Measurements from ENCODE around the gene GARIN5B. TPM values are rescaled to one million over a fixed set of nuclear protein-coding genes. Genes with fewer than 3 reads are reported as not detected.
A peak's percentile ranks its signal among the peaks of the same experiment; 100 is the strongest.

The GARIN5B gene
- total RNA-seq, 1 experiment from 2014 or later, result not detected

DNA sequence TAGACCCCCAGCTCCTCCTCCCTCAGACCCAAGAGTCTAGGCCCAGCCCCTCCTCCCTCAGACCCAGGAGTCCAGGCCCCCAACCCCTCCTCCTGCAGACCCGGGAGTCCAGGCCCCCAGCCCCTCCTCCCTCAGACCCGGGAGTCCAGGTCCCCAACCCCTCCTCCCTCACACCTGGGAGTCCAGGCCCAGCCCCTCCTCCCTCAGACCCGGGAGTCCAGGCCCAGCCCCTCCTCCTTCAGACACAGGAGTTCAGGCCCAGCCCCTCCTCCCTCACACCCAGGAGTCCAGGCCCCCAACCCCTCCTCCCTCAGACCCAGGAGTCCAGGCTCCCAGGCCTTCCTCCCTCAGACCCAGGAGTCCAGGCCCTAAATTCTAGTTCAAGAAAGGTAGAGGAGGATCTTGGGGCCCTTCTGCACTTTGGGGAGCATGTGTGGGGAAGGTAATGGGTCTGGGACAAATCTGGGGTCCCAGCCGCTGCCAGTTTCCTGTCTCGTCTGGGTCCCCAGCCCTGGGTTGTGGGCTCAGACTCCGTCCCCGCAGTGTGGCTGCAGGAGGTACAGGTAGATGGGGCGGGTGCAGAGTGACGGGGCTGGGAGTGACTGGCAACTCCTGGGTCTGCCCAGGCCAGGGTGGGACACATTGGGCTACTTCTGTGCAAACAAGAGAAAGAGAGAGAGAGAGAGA lies 10.4 kb upstream of the GARIN5B start:
- in situ Hi-C loops (cut with HindIII; ENCODE audit: low sequenced_read_pairs), result no loop called here
- DNase-seq (ENCODE audit: low spot score), result no peak

DNA sequence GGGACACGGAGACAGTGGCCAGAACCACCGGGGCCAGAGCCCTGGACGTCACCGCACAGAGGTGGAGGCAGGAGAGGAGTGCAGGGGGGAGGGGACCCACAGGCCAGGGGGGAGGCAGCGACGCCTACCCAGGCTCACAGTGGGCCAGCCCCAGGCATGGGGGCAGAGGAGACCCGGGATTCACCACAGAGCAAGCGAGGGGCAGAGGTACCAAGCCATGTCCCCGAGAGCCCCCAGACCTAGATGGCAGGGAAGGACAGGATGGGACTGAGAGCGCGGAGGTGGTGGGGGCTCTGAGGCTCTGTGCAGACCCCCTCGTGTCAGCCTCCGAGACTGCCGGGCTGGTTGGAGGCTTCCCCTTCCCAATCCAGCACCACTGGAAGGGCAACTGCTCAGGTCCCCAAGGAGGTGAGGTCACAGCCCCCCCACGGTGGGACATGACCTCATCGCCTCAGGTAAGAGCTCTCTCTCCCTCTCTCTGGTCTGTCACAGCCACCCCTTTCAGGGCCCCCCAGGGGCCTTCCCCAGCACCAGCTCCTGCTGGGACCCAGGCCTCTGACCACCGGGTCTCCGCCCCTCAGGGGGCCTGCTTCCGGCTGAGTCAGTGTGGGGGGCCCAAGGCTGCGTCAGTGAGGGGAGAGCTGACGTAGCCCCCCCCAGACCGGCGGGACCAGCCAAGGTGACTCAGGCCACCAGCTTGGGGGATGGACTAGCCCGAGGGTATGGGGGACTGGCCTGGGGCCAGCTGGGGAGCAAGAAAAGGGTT lies 9.4 kb upstream of the GARIN5B start:
- DNase-seq (ENCODE audit: low spot score), result no peak
- in situ Hi-C loops (cut with HindIII; ENCODE audit: low sequenced_read_pairs), result no loop called here

DNA sequence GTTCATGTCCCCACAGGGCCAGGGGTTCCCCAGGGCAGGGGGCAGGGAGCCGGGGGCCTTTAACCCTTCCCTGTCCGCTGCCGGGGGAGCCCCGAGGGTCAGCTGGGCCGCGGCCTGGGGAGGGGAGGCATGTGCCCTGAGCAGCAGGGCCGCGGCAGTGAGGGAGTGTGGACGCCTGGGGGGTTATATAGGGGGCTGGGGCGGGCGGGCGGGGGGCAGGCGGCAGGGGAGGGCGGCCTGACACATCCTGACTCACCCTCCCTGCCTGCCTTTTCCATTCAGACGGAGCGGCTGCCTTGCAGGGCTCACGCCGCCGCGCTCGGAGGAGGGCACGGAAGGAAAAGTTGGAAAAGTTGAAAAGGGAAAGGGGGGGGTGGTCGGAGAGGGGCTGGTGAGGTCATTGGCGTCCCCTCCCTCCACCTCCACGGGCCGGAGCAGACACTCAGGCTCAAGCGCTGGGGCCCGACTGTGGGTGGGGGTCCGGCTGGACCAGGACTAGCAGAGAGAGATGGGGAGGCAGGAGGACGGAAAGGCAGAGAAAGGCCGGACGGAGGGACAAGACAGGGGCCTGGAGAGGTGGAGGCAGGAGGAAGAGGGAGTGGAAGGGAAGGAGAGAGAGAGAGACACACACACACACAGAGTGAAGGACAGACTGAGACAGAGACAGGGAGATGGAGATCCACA lies 7.4 kb upstream of the GARIN5B start, which contains the start of gene IL11:
Gene IL11, minus strand, starts transcription at position 159 of the 684 bp plus-strand sequence. Its CDS starts 153 bp downstream, at position 6.
- in situ Hi-C loops (cut with HindIII; ENCODE audit: low sequenced_read_pairs), result no loop called here

DNA sequence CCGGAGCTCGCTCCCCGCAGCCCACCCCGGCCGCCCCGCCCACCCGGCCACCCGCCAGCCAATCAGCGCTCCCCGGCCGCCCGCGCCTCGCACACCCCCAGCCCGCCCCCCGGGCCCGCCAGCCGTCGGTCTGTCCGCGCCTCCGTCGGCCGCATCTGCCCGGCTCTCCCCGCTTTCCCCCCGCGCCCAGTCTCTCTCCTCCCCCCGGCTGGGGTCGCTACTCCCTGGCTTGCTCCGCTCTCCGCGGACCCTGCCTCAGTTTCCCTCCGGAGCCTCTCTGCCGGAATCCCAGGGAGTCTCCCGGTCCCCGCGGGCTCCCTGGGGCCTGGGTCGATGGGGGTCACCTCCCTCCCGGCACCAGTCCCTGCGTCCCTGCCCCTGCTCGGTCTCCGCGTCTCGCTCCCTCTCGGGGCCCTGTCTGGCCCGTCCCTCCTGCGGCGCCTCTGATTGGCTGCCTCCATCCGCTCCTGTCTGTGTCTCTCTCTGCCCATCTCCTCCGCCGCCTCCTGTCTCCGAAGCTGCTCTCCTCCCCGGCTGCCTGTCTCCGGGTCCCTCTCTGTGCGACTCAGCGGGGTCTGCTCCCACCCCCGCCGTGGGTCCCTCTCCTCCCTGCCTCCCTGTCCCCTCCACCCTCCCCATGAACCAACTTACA lies 6.7 kb upstream of the GARIN5B start:
- peak; percentile 38 for DNase-seq (ENCODE audit: low spot score)
- in situ Hi-C loops (cut with HindIII; ENCODE audit: low sequenced_read_pairs), result no loop called here

More for the DNA sequence above, 7.4 kb upstream of the GARIN5B start, which contains the start of gene IL11:
- no peak for DNase-seq (ENCODE audit: low spot score)

DNA sequence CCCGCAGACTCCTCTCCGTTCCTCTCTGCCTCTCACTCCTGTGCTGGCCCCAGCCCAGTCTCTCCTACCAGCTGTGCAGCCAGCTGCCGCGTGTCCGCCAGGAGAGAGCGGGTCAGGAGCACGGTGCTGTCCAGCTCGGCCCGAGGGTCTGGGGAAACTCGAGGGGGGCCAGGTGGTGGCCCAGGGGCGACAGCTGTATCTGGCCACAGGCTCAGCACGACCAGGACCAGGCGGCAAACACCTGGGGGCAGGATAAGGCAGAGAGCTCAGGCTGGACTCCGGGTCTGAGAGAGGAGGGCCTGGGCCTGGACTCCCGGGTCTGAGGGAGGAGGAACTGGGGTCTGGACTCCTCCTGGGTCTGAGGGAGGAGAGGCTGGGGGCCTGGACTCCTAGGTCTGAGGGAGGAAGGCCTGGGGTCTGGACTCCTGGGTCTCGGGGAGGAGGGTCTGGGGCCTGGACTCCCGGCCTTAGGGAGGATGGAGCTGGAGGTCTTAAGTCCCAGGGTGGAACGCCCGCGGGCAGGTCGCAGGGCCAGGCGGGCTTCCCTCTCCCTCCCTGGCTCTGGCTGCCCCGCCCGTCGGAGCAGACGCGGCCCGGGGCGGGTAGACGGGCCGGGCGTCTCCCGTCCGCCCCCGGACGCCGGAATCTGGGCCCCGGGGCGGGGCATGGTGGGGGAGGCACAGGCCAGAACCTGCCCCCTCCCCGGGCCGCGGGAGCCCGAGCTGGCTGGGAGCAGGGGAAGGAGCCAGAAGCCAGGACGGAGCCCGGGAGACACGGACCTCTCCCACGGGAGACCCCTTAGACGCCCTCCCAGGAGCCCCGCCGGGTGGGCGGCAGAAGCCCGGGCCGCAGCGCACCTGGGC lies 5.9 kb upstream of the GARIN5B start:
- no peak for DNase-seq (ENCODE audit: low spot score)
- in situ Hi-C loops (cut with HindIII; ENCODE audit: low sequenced_read_pairs), result no loop called here

DNA sequence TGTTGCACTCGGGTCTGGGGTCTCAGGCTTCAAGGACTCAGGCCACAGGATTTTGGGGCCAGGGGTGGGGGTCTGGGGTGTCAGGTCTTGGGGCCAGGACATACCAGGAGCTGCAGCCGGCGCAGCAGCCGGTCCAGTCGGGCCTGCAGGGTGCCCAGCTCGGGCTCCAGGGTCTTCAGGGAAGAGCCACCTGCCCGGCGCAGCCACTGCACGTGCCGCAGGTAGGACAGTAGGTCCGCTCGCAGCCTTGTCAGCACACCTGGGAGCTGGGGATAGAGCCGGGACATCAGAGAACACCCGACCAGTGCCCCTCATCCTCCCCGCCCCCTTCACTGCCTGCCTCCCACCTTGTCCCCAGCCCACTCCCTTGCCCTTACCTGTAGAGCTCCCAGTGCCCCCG lies 5.0 kb upstream of the GARIN5B start:
- in situ Hi-C loops (cut with HindIII; ENCODE audit: low sequenced_read_pairs), result no loop called here
- no peak for DNase-seq (ENCODE audit: low spot score)

DNA sequence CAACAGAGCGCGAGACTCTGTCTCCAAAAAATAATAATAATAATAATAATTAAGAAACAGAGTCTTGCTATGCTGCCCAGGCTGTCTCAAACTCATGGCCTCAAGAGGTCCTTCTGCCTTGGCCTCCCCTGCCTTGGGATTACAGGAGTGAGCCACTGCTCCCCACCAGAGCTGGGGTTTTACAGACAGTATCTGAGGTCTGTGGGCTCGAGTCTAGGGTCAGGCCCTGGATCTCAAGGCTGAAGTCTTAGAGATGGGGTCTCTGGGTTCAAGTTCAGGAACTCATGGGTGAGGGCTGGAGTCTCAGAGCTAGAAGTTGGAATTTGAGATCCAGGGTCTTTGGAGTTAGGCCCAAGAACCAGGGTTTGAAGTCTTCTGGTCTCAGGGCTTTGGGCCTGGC lies 3.7 kb upstream of the GARIN5B start:
- no peak for DNase-seq (ENCODE audit: low spot score)
- in situ Hi-C loops (cut with HindIII; ENCODE audit: low sequenced_read_pairs), result no loop called here

DNA sequence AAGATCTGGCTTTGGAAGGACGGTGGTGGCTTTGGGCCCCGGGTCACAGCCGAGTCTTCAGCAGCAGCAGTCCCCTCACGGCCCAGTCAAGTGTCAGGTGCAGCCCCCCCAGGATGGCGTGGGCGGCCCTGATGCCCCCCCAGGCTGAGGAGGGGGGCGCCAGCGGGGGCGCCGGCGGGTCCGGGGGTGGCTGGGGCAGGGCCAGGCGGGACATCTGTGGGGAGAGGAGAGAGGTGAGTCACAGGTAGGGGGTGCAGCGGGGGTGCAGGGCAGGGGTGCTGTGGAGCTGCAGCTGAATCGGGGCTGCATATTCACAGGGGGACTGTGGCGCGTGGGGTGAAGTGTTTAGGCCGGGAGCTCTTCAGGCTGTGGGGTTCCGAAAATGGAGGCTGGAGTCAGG lies 2.9 kb upstream of the GARIN5B start:
- in situ Hi-C loops (cut with HindIII; ENCODE audit: low sequenced_read_pairs), result no loop called here

DNA sequence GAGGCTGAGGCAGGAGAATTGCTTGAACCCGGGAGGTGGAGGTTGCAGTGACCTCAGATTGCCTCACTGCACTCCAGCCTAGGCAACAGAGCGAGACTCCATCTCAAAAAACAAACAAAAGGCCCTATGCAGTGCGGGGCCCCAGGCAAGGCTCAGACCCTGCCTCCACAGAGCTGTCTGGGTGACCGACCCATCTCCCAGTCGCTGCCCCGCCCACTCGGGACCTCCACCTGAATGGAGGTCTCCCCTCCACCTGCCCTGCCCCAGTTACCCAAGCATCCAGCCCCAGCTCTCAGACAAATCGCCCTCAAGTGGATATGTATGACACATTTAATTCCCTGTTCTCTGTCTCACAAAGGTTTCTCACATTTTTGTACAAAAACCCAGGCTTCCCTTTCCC lies 2.2 kb upstream of the GARIN5B start:
- in situ Hi-C loops (cut with HindIII; ENCODE audit: low sequenced_read_pairs), result no loop called here
- no peak for DNase-seq (ENCODE audit: low spot score)

More for the DNA sequence above, 2.9 kb upstream of the GARIN5B start:
- DNase-seq (ENCODE audit: low spot score), result no peak

DNA sequence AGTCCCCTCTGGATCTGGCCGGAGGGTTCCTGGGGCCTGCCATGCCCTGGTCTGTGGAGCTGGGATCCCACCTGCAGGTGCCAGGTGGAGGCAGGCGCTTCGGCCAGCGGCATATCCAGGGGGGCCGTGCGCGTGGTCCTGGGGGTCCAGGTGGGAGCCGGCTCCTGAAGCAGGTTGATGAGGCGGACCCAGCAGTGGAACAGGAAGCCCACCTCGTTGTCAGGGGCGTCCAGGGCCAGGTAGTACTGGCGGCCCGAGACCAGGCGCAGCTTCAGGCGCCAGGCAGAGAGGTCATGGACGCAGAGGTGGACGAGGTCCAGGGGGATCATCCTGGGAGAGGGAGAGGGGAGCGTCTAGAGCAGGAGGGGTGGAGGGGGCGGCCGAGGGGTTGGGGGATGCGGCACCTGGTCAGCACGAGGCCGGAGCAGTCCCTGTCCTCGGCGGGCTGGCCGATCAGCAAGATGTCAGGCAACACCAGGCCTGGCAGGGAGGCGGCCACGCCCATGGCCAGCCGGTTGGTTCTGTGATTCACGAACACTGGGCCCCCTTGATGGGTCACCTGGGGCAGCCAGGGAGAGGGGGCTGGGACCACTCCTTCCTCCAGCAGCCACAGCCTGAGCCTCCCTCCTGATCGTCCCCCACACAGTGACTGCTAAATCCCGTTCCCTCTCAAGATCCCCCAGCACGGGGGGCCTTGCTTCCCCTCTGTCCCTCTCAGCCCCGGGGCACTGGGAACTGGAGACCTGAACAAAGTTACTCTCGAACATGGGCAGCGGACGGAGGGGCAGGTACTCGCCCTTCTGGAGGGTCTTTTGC lies 678 bp downstream of the GARIN5B start:
- in situ Hi-C loops (cut with HindIII; ENCODE audit: low sequenced_read_pairs), result no loop called here
- DNase-seq (ENCODE audit: low spot score), result no peak

DNA sequence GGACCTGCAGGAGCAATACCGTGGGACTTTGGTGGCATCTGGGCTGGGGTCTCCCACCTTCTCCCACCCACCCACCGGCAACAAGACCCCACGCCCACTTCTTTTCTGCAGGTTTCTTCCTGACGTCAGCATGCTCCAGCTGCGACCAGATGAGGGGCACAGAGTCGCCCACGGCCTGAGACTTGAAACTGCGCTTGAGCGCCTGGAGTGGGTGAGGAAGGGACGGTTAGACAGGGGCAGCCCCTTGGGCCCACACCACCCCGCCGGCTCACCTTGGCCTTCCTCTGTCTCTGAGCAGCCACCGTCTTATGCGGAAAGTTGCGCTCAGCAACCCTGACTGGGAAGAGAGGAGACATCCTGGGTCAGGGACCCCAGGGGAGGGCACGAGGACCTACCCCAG lies 2.2 kb downstream of the GARIN5B start:
- in situ Hi-C loops (cut with HindIII; ENCODE audit: low sequenced_read_pairs), result no loop called here
- DNase-seq (ENCODE audit: low spot score), result no peak

DNA sequence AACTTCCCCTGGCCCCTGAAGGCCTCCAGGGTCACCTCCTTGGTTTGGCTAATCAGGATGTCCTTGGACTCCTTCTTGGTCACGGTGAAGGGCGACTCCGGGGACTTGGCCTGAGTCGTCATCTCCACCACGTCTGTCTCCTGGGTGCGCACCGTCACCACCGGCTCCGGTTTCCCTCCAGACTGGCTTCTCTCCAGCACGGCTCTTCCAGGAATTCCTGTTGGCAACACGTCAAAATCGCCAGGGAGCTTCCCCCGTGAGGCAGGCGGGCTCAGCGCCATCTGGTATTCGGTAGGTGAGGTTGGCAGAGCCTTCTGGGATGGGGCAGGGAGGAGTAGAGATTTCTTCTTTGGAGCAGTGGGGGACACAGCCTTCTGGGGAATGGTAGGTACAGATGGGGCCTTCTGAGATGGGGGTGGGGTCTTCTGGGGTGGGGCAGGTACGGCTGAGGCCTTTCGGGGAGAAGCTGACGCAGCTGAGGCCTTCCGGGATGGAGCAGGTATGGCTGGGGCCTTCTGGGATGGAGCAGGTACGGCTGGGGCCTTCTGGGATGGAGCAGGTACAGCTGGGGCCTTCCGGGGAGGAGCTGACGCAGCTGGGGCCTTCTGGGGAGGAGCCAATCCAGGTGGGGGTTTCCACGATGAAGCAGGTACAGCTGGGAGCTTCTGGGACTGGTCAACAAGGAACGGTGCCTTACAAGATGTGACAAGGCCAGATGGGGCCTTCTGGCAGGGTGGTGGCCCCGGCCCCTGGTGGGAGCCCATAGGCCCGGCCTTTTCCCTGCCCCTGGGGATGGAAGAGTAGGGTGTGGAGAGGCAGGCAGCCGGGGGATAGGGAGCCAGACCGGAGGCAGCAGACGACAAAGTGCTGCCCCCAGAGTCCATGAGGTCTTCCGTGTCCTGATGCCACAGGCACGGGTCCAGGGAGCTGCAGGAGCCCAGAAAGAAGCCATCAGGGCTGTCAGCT lies 3.8 kb downstream of the GARIN5B start:
- no peak for DNase-seq (ENCODE audit: low spot score)

DNA sequence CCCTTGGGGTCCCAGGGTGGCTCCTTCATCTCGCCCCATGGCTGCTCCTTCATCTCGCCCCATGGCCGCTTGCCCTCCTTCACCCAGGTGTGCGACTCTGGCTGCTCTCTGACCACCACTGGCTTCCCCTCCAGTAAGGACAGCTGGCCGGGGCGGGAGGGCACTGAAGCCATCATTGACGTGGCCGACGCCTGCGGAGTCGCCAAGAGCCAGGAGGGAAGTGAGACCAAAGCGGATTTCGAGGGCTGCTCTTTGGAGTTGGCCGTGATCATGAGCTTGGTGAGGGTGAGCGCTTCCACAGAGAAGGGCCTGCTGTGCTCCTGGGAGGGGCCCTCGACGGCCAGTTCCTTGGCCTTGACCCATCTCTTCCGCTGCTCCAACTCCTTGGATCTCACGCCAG lies 4.6 kb downstream of the GARIN5B start:
- in situ Hi-C loops (cut with HindIII; ENCODE audit: low sequenced_read_pairs), result no loop called here
- DNase-seq (ENCODE audit: low spot score), result no peak

More for the DNA sequence above, 3.8 kb downstream of the GARIN5B start:
- in situ Hi-C loops (cut with HindIII; ENCODE audit: low sequenced_read_pairs), result no loop called here

DNA sequence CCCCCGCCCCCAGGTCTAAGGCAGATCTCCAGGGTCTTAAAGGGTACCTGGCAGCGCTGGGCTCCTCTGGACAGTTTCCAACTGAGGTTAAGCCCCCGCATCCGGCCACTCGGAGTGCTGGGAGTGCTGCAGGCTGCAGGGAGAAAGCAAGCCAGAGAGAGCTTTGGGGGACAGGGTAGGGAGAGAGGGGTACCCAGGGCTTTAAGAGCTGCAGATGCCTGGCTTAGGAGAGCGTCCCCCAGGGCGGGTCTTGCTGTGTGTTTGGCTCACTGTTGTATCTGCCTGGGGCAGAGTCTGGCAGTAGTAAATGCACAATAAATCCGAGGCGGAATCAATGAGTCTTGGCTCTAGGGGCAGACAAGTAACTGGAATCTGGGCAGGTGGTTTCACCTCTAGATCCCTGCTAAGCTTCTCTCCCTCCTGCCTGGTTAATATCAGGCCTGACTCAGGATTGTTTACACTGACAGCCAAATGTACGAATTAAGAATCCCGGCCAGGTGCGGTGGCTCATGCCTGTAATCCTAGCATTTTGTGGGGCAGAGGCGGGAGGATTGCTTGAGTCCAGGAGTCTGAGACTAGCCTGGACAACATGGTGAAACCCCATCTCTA lies 7.7 kb downstream of the GARIN5B start:
- no peak for DNase-seq (ENCODE audit: low spot score)
- in situ Hi-C loops (cut with HindIII; ENCODE audit: low sequenced_read_pairs), result no loop called here

DNA sequence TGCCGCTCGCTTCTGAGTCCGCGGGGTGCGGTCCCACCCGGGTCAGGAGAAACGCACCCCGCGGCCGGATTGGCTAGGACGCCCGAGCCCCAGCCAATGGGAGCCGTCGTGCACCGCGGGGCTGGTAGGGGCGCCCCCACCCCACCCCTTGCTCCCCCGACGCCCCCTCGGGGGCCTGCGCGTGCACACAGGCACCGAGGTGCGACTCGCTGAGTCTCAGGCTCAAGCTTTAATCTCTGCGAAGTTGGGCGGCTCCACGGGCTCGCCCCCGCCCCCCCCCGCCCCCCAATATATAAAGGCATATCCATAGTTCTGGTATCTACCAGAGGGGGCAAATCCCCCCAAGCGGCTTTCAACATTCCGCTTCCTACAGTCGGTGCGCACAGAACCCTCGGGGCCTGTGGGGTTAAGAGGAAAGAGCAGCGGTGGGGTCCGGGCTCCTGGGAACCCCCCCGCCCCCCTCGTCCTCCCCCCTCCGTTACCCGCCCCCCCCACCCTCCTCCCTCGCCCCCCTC lies 8.3 kb downstream of the GARIN5B start, which contains the start of gene COX6B2:
Gene COX6B2, minus strand, starts transcription at position 22 of the 515 bp plus-strand sequence. CDS start 198 bp downstream, outside the sequence.
- no peak for DNase-seq (ENCODE audit: low spot score)
- in situ Hi-C loops (cut with HindIII; ENCODE audit: low sequenced_read_pairs), result no loop called here
